Activated T-helper 1 cell treated with Interleukin-2 at 50 U/mL for 16 hours (primary cell): Measurements from ENCODE around the gene TMEM147.
A peak's percentile ranks its signal among the peaks of the same experiment; 100 is the strongest.

Experiments used
- DNase-seq: peaks from one replicate; pipeline ENCODE4 v3.0.0-alpha.2; 2020; ENCODE audit warnings: low read depth

The TMEM147 gene

DNA sequence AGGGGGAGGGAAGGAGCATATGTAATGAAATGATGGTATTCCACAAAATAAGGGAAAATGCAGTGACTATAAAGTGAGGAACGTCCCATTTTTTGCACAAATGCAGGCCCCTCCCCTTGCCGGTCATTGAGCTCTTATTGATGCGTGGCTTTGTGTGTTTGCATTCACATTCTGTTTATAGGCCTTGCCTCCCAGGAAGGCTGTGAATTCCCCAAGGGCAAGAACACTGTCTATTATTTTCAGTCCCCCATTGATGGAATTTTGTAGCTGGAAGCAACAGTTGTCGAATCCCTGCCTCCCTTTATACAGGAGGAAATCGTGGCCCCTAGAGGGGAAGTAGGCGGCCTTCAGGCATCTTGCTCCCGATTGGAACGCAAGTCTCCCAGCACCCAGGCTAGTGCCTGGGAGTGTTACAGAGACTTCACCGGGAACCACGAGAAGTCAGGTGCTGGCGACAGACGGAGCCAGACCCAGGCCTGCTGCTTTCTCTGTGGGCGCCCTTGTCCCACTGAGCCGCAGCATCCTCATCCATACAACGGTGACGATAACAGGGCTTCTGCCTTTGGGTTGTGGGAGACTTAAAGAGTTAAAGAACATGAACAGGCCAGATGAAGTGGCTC is 24.2 kb upstream of the TMEM147 start:
- DNase-seq: no peak

DNA sequence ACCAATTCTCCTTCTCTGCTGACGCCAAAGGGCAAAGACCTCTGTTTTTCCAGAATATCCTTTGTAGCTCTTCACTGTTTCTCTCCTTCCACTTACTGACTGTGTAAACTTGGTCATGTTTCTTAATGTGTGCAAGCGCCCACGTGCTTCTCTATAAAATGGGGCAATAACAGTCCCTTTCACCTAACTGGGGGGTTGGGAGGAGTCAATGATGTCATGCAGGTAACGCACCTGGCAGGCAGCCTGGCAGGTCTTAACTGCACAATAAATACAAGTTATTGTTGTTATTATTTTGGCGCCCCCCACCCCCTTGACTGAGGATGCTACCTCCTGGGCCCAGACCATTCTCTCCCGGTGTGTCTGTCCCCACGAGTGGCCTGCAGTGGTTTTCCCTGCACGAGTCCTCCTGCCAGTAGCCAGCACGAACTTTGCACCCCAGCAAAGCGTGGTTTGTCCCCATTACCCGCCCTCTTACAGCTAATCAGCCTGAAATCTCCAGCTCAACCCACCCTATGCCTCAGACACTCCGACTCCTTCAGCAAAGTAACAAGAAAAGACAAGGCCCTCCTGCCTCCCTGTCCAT is 22.6 kb upstream of the TMEM147 start:
- no peak for DNase-seq

DNA sequence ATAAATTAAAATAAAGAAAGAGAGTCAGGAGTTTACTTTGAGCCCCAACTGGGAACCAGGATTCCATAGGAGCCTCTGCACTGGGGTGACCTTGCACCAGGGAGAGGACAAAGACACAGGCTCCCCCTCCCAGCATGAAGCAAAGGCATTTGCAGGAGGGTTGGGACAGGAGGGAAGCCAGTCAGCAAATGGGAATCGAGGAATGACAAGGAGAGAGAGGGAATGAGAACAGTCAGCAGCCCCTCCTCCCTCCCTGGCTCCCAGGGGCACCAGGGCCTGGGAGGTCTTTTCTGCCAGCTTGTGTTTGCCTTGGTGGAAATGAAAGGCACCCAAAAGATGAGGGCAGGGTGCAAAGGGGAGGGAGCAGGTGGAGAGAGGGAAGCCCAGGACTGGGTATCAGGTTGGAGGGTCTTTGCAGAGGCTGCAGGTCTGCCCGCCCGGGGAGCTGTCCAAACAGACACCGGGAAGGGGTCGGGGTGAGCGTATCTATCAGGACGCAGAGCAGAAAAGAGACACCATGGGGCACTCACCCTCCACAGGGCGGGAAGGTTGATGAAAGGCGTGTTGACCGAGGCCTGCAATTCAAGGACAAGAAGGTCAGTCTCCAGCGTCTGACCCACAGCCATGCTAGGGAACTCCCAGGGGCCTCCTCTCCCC is 21.1 kb upstream of the TMEM147 start:
- no peak for DNase-seq

DNA sequence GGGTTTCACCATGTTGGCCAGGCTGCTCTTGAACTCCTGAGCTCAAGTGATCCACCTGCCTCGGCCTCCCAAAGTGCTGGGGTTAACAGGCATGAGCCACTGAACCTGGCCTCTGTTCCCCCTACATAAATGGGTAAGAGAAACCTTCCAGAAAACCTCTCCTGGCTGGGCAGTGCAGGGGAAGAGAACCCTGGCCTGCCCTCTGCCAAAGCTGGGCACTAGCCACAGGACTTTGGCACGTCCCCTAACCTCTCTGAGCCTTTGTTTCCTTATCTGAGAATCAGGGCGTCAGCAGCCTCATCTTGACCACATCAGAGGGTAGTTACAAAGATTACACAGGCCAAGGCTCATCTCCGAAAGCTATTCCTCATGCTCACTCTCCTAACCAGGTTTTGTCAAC is 19.6 kb upstream of the TMEM147 start:
- no peak for DNase-seq

DNA sequence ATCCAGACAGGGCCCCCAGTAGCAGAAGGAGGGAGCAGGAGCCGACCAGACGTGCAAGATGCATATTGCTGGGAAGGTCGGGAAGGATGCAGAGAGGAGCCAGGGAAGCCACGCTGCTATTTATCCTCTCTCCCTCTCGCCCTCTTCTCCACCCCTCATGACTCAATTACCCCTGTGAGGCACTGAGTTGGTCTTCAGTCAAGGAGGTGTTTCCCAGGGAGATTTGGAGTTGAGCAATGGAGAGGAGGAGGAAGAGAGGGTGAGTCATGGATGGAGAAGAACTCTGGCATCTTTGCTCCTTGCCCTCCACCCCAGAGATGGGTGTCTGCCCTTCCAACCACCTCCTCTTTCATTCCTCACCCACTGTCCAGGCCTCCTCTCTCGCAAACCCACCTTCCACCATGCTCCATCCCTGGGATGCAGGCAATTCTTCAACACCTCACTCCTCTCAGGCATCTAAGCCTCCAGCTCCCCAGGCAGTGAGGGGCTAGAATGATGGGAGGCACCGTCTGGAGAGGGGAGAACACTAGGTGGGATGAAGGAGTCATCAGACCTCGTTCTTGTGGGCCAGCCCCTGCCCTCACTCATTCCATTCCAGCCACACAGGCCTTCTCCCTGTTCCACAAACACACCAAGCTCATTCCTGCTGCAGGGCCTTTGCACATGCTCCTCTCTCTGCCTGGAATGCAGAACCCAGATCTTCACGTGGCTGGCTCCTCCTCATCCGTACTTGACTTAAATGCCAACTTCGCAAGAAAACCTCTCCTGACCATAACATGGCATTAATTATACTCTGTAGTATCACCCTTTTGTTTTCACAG is 17.0 kb upstream of the TMEM147 start, which contains the start of gene SBSN:
Gene SBSN, minus strand, starts transcription at position 94 of the 821 bp plus-strand sequence. Its CDS starts 30 bp downstream, at position 64.
- no peak for DNase-seq

DNA sequence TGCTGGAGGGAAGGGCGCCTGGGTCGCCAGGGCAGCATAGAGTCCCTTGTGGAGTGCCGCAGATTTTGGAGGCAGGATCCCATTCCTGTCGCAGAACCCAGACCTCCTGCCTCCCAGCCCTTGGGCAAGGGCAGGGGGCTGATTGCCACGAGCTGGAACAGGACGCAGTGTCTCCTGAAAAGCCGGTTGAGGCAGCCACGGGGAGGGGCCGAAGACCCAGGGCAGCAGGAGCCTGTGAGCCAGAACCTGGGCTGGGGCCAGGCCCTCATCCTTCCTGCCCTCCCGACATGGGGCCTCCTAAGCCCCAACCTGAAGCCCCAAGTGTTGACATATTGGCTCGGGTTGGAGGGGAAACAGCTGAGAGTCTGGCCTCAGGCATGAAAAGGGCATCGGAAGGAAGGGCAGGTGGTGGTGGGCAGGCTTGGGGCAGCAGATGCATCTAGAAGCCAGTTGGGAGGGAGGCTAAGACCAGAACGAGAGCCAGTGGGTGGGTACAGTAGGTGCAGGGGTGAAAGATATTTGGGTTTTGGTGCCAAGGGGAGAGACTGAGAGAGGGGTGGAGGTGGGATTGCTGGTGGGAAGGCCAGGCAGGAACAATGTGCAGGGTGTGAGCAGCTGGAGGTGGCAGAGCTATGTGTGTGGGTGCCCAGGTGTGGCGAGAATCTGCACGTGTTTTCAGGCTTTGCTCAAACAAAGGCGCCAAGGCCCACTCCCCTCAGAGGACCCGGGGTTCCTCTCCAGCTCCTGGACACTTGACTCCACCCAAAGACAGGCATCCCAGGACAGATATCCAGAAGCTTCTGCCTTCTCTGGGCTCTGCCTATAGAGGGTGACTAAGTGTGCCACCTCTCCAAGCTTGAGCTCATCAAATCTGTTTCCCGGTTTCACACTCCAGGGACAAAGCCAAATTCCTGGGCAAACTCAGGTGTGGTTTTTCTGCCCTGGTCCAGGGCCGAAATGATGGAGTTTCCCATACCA is 15.9 kb upstream of the TMEM147 start:
- no peak for DNase-seq

DNA sequence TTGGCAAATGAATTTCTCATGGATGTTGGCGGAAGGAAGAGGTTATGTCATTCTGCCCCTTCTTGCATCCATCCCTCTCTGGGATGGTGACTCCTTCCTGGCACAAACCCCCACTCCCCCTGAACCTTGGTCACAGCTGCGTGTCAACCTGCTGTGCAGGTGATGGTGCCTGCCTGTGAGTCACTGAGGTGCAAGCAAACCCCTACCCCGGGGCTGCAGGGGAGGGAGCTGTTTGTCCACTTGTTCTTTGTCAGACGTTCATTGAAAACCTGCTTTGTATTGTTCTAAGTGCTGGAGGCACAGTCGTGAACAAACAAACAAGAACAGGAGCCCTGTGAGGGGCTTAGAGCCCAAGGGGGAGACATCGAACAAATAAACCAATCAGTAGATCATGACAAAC is 14.1 kb upstream of the TMEM147 start:
- no peak for DNase-seq

DNA sequence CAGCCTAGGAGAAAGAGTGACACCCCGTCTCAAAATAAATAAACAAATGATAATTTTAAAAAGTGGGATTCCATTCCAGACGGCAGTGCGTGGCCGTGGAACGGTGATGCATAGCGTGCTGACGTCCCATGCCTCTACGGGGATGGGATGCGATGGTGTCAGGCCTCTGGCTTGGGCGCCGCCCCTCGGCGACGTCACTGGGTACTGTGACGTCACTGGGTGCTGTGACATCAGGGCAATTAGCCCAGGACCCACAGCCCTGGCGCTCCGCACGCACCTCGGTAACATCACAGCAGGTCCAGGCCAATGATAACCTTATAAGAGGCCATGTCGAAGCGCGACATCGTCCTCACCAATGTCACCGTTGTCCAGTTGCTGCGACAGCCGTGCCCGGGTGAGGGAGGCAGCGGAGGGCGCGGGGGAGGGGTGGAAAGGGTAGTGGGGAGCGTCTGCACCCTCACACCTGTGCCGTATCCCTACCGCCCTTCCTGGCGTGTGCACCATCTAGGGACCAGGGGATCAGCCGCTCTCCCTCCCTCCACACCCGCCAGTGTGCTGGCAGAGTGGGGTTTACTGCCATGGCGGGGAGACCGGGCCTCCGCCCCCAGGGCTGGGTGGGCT is 12.1 kb upstream of the TMEM147 start, which contains the start of gene GAPDHS:
Gene GAPDHS, plus strand, starts transcription at position 256 of the 621 bp plus-strand sequence. Its CDS starts 72 bp downstream, at position 328.
- DNase-seq: no peak

DNA sequence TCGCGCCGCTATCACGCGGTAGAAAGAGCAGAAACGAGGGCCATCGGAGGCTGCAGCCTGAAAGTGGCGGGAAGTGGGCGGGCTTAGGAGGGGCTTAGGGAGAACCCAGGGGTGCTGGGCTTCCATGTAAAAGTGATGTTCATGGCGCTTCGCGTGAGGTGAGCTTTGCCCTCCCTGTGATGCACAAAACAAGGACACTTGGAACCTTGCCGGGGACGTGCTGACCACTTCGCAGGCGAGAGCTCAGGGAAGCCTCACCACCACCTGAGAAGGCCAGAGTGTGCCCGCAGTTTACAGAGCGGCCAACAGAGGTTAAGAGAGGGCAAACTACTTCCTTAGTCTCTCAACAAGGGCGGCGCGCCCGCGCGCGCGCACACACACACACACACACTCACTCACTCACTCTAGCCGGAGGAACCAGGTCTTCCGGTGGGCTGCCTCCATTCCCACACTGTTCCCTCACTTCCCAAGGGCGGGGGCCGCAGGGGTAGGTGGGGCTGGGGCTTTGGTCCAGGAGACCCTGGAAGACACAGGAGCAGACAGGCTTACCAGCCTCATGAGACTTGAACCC is 11.5 kb upstream of the TMEM147 start:
- no peak for DNase-seq

DNA sequence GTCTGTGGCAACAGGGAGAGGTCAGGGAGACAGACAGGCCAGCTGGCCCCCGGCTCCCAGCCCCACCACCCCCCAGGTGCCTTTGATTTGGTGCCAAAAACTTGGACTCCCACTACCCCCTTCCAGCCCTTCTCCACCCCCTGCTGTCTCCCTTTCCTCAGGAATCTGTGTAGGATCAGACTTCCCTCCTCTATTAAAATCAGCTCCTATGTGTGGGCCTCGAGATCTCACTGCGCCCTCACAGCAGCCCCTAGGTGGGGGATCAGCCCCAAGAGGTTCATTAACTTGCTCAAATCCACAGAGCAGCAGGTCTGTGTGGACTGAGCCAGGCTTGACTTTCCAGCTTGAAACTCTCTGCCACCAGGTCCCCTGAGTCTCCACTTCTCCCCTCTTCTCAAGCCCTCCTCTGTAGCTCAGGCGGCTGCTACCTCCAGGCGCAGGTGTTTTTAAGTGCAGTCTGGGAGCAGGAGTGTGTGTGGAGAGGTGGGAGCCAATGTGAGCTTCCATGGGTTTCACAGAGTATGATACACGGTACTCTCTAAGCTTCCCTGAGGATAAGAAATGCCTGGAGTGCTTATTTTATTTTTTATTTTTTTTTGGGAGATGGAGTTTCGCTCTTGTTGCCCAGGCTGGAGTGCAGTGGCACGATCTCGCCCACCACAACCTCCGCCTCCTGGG is 10.5 kb upstream of the TMEM147 start:
- DNase-seq: no peak

DNA sequence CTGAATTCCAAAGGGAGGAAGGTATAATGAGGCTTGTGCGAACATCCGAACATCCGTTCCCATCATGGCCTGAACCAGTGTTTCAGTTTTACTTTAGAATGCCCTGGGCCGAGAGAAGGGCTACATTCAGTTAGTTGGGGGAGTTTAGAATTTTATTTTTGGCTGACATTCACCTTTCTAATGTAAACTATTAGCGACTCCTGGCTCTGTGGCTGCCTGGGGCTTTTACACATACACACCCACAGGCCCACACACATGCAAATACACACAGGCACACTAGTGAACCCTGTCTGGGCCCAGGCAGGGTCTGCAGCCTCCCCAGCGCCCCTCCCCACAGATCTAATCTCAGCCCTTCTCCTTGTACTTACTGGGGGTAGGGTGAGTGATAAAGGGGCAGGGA is 6.1 kb upstream of the TMEM147 start:
- no peak for DNase-seq

DNA sequence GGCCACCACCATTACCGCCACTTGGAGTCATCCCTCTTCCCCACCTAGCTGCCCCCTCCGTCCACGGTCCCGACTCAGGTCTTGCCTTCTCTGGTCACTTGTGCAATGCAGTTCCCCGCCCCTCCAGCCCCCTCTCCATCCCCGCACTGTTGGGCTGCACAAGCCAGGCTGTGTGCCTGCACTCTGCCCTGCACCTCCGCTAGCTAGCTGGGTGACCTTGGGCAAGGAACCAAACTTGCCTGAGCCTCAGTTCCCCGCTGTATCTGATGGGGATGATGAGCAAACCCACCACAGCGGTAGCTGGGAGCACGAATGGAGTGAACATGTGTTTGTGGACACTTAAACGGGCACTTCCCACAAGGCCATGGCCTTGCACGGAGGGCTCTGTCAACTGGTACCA is 5.6 kb upstream of the TMEM147 start:
- no peak for DNase-seq

DNA sequence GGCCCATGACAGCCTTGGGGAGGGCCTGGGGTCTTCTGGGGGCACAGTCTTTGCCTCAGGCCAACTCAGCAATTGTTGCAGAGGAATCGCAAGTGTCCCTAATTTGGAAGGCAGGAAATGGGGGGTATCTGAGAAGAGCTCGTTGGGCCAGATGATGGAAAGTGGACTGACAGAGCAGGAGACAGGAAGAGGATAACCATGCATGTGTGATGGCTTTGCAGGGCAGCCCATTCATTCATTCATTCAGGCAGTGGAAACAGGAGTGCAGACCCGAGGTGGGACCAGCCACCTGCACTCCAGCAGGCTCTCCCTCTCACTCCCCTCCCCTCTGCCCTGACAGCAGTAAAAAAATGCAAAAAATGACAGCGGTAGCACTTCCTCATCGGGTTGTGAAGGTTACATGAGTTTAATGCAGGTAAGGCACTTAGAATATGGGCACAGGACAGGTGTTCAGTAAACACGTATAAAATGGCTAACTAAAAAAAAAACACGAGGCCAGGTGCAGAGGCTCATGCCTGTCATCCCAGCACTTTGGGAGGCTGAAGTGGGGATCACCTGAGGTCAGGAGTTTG is 5.0 kb upstream of the TMEM147 start:
- DNase-seq: no peak

DNA sequence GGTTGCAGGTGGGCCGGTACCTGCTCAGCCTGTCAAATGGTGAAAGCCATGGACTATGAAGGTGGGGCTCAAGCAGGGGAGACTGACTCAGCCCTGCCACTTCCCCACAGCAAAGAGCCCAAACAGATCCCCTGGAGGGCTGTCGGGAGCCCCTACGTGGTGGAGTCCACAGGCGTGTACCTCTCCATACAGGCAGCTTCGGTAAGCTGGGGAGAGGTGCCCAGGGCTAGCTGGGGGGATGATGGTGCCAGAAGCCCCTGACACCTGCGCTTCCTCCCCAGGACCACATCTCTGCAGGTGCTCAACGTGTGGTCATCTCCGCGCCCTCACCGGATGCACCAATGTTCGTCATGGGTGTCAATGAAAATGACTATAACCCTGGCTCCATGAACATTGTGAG is 3.2 kb upstream of the TMEM147 start:
- DNase-seq: no peak

DNA sequence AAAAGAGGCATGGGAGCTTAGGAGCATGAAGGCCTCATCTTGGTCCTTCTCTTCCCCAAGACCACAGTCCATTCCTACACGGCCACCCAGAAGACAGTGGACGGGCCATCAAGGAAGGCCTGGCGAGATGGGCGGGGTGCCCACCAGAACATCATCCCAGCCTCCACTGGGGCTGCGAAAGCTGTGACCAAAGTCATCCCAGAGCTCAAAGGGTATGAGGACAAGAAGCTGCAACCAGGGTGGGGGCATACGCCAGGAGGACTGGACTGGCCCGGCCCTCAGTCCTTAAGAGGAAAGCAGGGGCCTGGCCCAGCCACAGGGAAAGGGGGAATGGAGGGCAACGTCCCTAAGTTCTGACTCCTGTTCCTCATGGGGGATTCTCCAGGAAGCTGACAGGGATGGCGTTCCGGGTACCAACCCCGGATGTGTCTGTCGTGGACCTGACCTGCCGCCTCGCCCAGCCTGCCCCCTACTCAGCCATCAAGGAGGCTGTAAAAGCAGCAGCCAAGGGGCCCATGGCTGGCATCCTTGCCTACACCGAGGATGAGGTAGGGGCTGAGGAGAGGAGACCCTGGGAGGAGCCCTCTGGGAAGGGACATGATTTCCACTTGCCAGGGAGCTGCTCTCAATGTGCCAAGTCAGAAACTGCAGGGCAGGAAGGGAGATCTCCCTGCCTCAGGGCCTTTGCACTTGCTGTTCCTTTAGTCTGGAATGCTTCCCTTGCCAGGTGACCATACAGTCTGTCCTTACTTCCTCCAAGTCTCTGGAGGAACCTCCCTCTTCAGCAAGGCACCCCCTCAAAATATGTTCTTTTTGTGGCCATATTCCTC is 1.9 kb upstream of the TMEM147 start:
- DNase-seq: no peak

DNA sequence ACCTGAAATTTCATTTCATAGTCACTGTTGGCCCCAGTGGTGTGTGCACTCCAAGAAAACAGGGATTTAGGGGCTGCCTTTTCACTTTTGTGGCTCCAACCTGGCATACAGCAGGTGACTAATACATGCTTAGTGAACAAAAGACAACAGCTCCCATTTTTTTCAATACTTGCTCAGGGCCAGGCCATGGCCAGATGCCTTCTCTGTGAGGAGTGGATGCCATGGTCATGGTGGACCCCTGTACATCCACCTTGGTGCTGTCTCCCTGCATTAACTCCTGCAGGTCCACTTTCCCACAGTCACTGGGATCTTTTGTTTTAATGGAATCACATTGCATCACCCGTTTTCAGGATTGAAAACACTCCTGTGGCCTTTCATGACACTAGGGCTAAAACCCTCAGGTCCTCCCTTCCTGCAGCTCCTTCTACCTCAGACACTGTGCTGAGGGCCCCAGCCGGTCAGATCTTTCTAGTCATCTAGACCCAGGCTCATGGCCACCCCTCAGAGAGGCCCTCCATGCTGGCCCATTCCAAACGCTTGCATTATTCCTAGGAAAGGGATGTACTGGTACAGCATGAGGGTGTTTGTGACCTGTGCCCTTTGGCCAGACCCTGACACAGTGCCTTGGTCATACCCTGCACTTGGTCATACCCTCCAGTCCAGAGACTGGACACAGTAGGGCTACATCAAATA is 1.2 kb upstream of the TMEM147 start:
- no peak for DNase-seq

DNA sequence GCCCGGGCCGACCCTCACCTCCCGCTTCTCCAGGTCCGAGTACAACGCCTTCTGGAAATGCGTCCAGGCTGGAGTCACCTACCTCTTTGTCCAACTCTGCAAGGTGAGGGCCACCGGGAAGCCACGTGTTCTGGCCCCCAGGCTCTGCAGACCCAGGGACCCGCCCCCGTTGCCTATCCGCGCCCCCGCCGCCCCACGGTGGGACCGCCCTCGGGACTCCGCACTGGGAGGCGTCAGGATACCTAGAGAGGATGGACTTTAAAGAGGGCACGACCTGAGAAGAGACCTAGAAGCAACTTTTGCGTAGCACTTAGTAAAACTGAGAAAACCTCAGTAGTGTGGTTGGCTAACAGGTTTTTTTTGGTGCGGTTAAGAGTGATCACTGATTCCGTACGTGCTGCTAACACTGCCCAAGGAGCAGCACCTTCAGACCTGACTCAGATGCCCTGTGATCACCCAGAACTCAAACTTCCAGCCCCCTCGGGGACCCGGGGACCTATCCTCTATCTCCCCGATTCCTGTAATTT is 492 bp downstream of the TMEM147 start:
- DNase-seq: peak; percentile 17

DNA sequence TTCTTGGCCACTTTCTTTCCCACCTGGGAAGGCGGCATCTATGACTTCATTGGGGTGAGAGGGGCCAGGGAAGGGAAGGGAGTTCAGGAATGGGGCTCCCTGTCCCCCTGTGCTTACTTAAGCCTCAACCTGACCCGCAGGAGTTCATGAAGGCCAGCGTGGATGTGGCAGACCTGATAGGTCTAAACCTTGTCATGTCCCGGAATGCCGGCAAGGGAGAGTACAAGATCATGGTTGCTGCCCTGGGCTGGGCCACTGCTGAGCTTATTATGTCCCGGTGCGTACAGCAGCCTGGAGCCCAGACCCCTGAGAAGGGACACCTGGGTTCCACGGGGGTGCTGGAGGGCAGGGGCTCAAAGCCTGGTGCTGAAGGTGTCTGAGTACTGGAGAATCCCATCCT is 1.1 kb downstream of the TMEM147 start:
- DNase-seq: no peak
